ENCODE data around the gene ERLEC1. TPM values are rescaled to one million over a fixed set of nuclear protein-coding genes. Genes with fewer than 3 reads are reported as not detected.

ERLEC1 gene
- total RNA-seq, 1 experiment from 2014 or later: 21.6 TPM

DNA sequence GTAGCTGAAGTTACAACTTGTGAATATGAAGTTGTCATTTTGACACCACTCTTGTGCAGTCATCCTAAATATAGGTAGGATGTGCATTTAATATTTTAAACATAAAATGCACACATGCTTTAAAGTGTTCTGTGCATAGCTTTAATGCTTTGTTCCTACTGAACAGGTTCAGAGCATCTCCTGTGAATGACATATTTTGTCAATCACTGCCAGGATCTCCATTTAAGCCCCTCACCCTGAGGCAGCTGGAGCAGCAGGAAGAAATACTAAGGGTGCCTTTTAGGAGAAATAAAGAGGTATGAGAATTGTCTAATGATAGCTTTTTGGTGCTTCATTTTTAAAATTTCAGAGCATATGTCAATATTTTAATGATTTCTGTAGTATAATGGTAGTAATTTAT is 14.7 kb downstream of the ERLEC1 start:
- no peak overlapping the region for H3T11ph ChIP-seq (ENCODE audit: low read length)
- no peak overlapping the region for H3K56ac ChIP-seq (ENCODE audit: insufficient read length, low read depth, low read length)
- no peak overlapping the region for H3K27ac ChIP-seq (ENCODE audit: insufficient read length, low read depth, low read length)
- Mint-ChIP-seq H3K36me3 (ENCODE audit: insufficient read depth in 1 of 3, low read depth in 3 of 3) (peaks cover 3 to 46% (median 29%) of the 10 kb centered on the region in 3 experiments; a peak in 5 of 7 replicates), H3K27ac (no peak overlapping the region), H3K9me3 (no peaks in the 10 kb centered on the region), H3K4me1 (no peaks in the 10 kb centered on the region), H3K4me3 (no peak overlapping the region), H3K27me3 (ENCODE audit: low read depth) (no peaks in the 10 kb centered on the region)
- TF ChIP-seq, protein P1, sequence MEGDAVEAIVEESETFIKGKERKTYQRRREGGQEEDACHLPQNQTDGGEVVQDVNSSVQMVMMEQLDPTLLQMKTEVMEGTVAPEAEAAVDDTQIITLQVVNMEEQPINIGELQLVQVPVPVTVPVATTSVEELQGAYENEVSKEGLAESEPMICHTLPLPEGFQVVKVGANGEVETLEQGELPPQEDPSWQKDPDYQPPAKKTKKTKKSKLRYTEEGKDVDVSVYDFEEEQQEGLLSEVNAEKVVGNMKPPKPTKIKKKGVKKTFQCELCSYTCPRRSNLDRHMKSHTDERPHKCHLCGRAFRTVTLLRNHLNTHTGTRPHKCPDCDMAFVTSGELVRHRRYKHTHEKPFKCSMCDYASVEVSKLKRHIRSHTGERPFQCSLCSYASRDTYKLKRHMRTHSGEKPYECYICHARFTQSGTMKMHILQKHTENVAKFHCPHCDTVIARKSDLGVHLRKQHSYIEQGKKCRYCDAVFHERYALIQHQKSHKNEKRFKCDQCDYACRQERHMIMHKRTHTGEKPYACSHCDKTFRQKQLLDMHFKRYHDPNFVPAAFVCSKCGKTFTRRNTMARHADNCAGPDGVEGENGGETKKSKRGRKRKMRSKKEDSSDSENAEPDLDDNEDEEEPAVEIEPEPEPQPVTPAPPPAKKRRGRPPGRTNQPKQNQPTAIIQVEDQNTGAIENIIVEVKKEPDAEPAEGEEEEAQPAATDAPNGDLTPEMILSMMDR (conservative IDR thresholded peaks at IDR 0.05): no peak
- H3K27me3 ChIP-seq (ENCODE audit: insufficient read depth, low read length): no peaks in the 10 kb centered on the region
- no peaks in the 10 kb centered on the region for H3K9me3 ChIP-seq (ENCODE audit: control insufficient read depth, low read depth, low read length)
- H3K79me1 ChIP-seq (ENCODE audit: insufficient read depth, low read depth, low read length, poor library complexity, severe bottlenecking): no peaks in the 10 kb centered on the region
- no peak overlapping the region for H2BK15ac ChIP-seq (ENCODE audit: low read depth, low read length)
- no peak overlapping the region for H3K18ac ChIP-seq (ENCODE audit: insufficient read length, low read depth, low read length)
- DNase-seq: no peak
- no peaks in the 10 kb centered on the region for H3K23me2 ChIP-seq (ENCODE audit: insufficient read length, low read depth, low read length, poor library complexity, severe bottlenecking)
- no peak overlapping the region for H2AFZ ChIP-seq (ENCODE audit: low read length)
- no peak overlapping the region for H4K91ac ChIP-seq (ENCODE audit: insufficient read length, low read depth, low read length)
- H4K8ac ChIP-seq (replicated peaks; ENCODE audit: insufficient read length, low read depth, low read length): no peak overlapping the region
- H3K4ac ChIP-seq (ENCODE audit: low read depth, low read length): no peak overlapping the region
- H2BK20ac ChIP-seq (ENCODE audit: low read depth, low read length, poor library complexity, severe bottlenecking): no peak overlapping the region
- H3K4me2 ChIP-seq (ENCODE audit: insufficient read depth, insufficient read length, low read length): no peak overlapping the region
- H2BK120ac ChIP-seq (ENCODE audit: low read depth, low read length, poor library complexity, severe bottlenecking): no peak overlapping the region
- no peak overlapping the region for H2BK12ac ChIP-seq (ENCODE audit: insufficient read length, low read depth, low read length)
- no peaks in the 10 kb centered on the region for H3K4me1 ChIP-seq (ENCODE audit: insufficient read depth, low read length)
- no peaks in the 10 kb centered on the region for H3K79me2 ChIP-seq (ENCODE audit: insufficient read depth, low read length)
- H2BK5ac ChIP-seq (ENCODE audit: insufficient read length, low read length): no peak overlapping the region
- H3K23ac ChIP-seq (ENCODE audit: insufficient read length, low read depth, low read length): no peak overlapping the region
- no peak overlapping the region for H2AK5ac ChIP-seq (ENCODE audit: insufficient read length, low read length)
- no peak overlapping the region for H3K14ac ChIP-seq (ENCODE audit: insufficient read depth, low read length)
- H4K20me1 ChIP-seq (ENCODE audit: control insufficient read depth, insufficient read depth, insufficient read length): no peaks in the 10 kb centered on the region
- no peak overlapping the region for H4K5ac ChIP-seq (ENCODE audit: insufficient read length, low read depth, low read length)
- no peak overlapping the region for H3K9ac ChIP-seq (ENCODE audit: extremely low read depth, insufficient read length, low read length)
